ENCODE results near the gene ATP5F1D.

DNA sequence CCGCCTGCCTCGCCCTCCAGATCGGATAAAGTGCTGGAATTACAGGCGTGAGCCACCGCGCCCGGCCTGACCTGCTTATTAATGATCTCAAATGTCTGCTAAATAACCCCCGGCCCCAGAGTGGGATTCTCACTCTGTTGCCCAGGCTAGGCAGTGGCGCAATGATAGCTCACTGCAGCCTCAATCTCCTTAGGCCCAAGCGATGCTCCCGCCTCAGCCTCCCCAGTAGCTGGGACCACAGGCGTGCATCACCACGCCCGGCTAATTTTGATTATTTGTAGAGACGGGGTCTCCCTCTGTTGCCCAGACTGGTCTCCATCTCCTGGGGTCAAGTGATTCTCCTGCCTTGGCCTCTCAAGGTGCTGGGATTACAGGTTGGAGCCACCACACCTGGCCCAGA lies 626 bp upstream of the ATP5F1D start:
- TF ChIP-seq POLR2AphosphoS5 (IDR thresholded peaks at IDR 0.05) (no peak), POLR2A (IDR thresholded peaks at IDR 0.05) (no peak), EP300 (IDR thresholded peaks at IDR 0.05) (no peak)
- TF ChIP-seq, protein P1, sequence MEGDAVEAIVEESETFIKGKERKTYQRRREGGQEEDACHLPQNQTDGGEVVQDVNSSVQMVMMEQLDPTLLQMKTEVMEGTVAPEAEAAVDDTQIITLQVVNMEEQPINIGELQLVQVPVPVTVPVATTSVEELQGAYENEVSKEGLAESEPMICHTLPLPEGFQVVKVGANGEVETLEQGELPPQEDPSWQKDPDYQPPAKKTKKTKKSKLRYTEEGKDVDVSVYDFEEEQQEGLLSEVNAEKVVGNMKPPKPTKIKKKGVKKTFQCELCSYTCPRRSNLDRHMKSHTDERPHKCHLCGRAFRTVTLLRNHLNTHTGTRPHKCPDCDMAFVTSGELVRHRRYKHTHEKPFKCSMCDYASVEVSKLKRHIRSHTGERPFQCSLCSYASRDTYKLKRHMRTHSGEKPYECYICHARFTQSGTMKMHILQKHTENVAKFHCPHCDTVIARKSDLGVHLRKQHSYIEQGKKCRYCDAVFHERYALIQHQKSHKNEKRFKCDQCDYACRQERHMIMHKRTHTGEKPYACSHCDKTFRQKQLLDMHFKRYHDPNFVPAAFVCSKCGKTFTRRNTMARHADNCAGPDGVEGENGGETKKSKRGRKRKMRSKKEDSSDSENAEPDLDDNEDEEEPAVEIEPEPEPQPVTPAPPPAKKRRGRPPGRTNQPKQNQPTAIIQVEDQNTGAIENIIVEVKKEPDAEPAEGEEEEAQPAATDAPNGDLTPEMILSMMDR (IDR thresholded peaks at IDR 0.05): no peak

Data from suprapubic skin (tissue), 4 donors.